GM15510 (cell line): ENCODE measurements around the gene EXTL2.

Experiments used
- POLR2A ChIP-seq: IDR thresholded peaks from 3 replicates; pipeline ENCODE4 v1.6.1; 2011; ENCODE audit warnings: borderline replicate concordance; ENCODE audit not compliant: insufficient read length; ENCODE audit errors: extremely low read depth

EXTL2 gene

GRCh38 chr1:100894603-100895539, at the start of gene EXTL2:
TSS of gene EXTL2 (minus strand) at chr1:100894842. CDS start at chr1:100888757, 6,085 bp downstream.
- peak; percentile 41 for TF ChIP-seq POLR2A

GRCh38 chr1:100943533-100943932, 48.9 kb upstream of the EXTL2 start:
- TF ChIP-seq POLR2A = no peak

- TF ChIP-seq POLR2A = no peak
Measured at GRCh38 chr1:100942304-100943046, 47.8 kb upstream of the EXTL2 start.

GRCh38 chr1:100941580-100942216, 47.1 kb upstream of the EXTL2 start:
- no peak for TF ChIP-seq POLR2A

GRCh38 chr1:100941098-100941527, 46.5 kb upstream of the EXTL2 start:
- TF ChIP-seq POLR2A = no peak

GRCh38 chr1:100936194-100936967, 41.7 kb upstream of the EXTL2 start:
- TF ChIP-seq POLR2A = no peak

- no peak for TF ChIP-seq POLR2A
Measured at GRCh38 chr1:100931716-100932115, 37.1 kb upstream of the EXTL2 start.

- no peak for TF ChIP-seq POLR2A
Measured at GRCh38 chr1:100930494-100930893, 35.9 kb upstream of the EXTL2 start.

- TF ChIP-seq POLR2A = no peak
Measured at GRCh38 chr1:100928128-100928527, 33.5 kb upstream of the EXTL2 start.

GRCh38 chr1:100927276-100927675, 32.6 kb upstream of the EXTL2 start:
- no peak for TF ChIP-seq POLR2A

- no peak for TF ChIP-seq POLR2A
Measured at GRCh38 chr1:100926240-100926639, 31.6 kb upstream of the EXTL2 start.

- no peak for TF ChIP-seq POLR2A
Measured at GRCh38 chr1:100924991-100925390, 30.3 kb upstream of the EXTL2 start.

- TF ChIP-seq POLR2A = no peak
Measured at GRCh38 chr1:100924212-100924611, 29.6 kb upstream of the EXTL2 start.

- no peak for TF ChIP-seq POLR2A
Measured at GRCh38 chr1:100921110-100921706, 26.6 kb upstream of the EXTL2 start.

GRCh38 chr1:100912019-100912418, 17.4 kb upstream of the EXTL2 start:
- no peak for TF ChIP-seq POLR2A

- no peak for TF ChIP-seq POLR2A
Measured at GRCh38 chr1:100909018-100909417, 14.4 kb upstream of the EXTL2 start.
